ENCODE data around the gene TRPM2.
A peak's percentile ranks its signal among the peaks of the same experiment; 100 is the strongest.

The TRPM2 gene

DNA sequence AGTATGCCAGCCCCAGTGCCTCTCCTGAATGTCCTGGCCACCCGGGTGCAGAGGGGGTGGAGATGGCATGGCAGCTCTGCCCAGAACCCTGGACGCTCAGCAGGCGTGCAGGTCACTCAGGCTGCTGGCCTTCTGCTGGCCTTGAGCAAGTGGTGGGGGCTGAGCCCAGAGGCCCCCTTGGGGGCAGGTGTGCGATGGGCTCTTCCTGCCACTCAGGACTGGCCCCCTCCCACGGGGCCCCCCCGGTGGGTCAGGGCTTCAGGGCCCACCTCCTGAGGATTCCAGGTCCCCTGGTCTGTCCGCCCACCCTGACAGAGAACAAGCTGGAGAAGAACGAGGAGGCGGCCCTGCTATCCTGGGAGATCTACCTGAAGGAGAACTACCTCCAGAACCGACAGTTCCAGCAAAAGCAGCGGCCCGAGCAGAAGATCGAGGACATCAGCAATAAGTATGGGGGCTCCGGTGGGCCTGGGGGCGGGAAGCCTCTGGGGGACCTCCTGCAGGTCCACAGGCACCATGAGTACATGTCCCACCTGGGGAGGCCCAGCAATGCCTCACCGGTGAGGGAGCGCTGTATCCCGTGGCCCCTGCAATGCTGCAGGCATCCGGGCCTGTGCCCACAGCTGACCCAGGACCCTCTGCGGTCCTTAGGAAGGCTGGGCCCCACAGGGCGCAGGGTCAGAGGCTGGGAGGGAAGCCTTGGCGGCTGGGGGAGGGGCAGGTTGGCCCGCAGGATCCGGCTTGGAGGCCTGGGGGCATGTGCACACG, 64.9 kb downstream of the TRPM2 start:
- no peak for DNase-seq

- DNase-seq = no peak
These were observed 65.4 kb downstream of the TRPM2 start for GRCh38 chr21:44418876-44419230.

GRCh38 chr21:44419679-44420078, 66.3 kb downstream of the TRPM2 start:
- no peak for DNase-seq

DNA sequence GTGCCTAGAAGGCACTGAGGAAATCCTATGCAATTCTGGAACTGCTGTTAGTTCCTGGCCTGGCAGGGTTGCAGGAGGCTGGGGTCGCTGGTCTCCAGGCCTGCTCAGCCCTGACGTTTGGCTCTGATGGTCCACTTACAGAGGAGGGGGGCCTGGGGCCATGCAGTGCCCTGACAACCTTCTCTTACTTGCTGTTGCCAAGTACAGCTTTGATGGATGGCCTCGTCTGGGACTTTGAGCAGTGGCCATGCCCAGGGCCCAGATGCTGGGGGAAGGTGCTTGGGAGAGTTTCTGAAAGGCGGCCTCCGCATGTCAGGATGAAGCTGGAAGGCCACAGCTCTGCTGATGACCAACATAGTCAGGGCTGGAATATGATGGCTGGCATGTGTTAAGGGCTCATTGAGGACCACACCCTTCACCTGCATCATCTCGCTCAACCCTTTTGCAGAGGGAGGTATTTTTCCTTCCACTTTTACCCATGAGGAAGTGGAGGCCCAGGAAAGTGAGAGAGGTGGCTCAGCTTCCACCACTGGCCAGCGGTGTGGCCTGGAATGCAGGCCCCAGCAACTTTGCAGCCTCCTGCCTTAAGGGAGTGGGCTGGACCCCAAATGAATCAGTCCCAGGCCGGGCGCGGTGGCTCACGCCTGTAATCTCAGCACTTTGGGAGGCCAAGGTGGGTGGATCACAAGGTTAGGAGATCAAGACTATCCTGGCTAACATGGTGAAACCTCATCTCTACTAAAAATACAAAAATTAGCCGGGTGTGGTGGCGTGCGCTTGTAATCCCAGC, 67.2 kb downstream of the TRPM2 start:
- DNase-seq = no peak

DNA sequence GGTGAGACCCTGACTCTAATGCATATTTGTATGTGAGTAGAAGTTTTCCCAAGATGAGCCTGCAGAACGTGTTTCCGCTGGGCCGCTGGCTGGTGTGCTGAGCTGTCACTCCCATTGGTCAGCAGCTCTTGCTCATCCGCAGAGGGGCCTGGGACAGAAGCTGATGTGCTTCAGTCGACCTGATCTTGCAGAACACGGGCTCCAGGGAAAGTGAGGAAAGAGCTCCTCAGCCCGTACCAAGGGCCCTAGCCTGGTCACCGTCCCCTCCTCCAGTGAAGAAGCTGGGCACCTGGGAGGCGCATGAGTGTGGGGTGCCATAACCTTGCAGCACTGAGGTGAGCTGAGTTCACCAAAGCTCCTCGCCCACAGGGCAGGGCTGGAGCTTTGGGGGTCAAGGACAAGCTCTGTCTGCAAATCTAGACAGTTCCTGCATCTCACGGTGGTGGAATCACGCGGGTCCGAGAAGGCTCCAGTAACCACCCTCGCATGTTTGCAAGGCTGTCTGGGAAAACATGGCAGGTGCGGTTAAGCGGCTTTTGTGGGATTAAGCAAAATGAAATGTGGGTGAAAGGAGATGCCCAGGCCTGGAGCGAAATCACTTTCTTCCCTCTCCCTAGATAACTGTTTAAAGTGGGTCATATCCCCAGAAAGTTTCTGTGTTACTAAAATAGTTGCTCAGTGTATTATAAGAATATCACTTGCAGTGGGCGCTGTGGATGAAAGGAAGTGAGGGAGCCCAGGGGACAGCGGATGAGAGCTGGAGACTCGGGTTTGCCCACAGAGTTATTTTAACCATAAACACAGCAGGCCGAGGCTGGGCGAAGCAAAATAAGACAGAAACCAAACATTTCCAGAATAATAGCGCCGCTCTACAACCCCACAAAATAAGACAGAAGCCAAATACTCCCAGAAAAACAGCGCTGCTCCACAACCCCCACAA, 68.8 kb downstream of the TRPM2 start:
- no peak for DNase-seq

GRCh38 chr21:44423312-44423821, 69.9 kb downstream of the TRPM2 start:
- DNase-seq = no peak

DNA sequence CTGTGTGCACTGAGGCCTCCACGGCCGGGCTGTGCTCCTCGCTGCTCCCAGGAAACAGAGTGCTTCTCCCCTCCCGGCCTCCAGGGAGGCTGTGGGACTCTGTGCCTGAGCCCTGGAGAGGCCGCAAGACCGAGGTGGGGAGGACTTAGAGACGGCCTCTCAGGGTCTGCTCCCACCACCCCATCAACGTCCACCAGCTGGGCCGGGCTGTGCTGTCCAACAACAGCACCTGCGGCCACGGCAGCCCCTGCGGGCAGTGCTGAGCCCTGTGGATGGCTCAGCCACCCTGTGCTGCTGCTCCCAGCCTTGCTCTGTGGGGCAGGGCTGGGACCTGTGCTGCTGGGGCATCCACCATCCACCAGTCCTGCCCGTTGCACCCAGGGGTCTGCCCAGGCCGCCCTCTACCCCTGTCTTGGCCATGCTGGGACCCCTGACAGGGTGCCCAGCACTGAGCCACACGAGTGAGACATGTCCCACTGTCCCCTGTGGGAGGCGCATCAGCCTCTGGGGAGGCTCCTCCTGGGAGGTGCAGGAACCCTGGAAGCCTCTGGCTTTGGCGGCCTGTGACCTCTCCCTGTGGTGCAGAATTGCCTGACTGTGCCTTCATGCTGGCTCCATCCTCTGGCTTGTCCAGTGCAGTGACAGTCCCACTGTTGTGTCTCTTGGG, 70.7 kb downstream of the TRPM2 start:
- DNase-seq = no peak

GRCh38 chr21:44424608-44425306, 71.3 kb downstream of the TRPM2 start:
- DNase-seq = no peak

- DNase-seq = no peak
These were observed 72.0 kb downstream of the TRPM2 start for GRCh38 chr21:44425307-44425894.

DNA sequence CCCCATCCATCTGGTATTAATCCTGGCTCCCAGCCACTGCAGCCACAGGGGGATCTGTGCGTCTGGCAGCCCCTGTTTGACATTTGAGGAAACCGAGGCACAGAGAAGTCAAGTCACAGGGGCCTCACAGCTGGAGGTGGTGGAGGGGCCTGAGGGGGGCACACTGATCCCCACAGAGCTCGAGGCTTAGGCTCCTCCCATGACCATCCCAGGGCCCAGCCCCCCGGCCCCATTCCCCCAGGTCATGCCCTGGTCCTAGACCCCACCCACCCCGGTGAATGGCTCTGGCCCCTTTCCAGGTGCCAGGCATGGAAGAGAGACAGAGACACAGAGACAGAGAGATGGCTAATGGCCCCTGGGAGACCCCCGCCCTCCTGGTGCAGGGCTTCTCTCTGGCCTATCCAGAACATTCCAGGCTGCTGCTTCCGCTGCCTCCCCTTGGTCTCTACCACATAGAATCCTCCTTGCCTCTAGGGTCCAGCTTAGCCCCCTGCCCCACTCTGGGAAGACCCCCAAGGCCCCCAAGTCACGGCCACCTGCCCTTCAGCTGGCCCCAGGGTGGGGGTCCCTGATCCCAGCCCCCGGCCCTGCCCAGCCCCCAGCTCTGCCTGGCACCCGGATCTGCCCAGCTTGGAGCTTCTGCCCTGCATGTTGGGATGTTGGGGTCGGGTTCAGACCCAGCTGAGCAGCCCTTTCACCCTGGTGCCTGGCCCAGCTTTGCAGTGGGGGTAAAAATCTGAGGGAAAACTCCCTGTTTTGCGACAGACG, 72.7 kb downstream of the TRPM2 start:
- no peak for DNase-seq

DNA sequence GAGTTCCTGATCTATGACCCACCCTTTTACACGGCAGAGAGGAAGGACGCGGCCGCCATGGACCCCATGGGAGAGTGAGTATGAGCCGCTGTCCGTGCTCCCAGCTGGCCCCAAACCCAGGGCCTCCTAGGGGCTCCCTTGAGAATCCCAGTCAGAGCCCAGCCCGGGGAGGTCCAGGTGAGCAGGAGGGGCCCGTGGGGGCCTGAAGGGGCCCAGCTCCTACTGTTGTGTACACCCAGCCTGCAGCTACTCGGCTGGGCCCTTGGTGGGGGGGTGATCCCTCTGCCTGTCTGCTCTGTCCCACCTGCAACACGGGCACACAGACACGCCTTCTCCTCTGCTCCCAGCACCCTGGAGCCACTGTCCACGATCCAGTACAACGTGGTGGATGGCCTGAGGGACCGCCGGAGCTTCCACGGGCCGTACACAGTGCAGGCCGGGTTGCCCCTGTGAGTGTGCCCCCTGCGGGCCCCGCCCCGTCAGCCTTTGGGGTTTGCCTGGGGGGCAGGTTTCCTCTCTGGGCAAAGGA, 73.3 kb downstream of the TRPM2 start:
- DNase-seq = no peak

- DNase-seq = peak; percentile 96
These were observed 74.1 kb downstream of the TRPM2 start for GRCh38 chr21:44427241-44428120.

DNA sequence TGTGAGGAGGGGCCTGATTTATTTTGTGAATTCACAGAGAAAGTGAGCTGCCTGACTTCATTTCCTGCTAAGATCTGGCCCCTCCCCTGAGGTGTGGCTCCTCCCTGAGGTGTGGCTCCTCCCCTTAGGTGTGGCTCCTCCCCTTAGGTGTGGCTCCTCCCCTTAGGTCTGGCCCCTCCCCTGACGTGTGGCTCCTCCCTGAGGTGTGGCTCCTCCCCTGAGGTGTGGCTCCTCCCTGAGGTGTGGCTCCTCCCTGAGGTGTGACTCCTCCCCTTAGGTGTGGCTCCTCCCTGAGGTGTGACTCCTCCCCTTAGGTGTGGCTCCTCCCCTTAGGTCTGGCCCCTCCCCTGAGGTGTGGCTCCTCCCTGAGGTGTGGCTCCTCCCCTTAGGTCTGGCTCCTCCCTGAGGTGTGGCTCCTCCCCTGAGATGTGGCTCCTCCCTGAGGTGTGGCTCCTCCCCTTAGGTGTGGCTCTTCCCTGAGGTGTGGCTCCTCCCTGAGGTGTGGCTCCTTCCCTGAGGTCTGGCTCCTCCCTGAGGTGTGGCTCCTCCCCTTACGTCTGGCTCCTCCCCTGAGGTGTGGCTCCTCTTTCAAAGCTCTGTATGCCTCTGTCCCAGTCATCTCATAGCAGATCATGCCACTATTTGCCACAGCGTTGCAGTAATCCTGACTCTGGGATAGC, 75.0 kb downstream of the TRPM2 start:
- peak; percentile 84 for DNase-seq

- DNase-seq = peak; percentile 13
These were observed 76.5 kb downstream of the TRPM2 start for GRCh38 chr21:44429894-44430293.

- DNase-seq = no peak
These were observed 77.9 kb downstream of the TRPM2 start for GRCh38 chr21:44431300-44431699.

DNA sequence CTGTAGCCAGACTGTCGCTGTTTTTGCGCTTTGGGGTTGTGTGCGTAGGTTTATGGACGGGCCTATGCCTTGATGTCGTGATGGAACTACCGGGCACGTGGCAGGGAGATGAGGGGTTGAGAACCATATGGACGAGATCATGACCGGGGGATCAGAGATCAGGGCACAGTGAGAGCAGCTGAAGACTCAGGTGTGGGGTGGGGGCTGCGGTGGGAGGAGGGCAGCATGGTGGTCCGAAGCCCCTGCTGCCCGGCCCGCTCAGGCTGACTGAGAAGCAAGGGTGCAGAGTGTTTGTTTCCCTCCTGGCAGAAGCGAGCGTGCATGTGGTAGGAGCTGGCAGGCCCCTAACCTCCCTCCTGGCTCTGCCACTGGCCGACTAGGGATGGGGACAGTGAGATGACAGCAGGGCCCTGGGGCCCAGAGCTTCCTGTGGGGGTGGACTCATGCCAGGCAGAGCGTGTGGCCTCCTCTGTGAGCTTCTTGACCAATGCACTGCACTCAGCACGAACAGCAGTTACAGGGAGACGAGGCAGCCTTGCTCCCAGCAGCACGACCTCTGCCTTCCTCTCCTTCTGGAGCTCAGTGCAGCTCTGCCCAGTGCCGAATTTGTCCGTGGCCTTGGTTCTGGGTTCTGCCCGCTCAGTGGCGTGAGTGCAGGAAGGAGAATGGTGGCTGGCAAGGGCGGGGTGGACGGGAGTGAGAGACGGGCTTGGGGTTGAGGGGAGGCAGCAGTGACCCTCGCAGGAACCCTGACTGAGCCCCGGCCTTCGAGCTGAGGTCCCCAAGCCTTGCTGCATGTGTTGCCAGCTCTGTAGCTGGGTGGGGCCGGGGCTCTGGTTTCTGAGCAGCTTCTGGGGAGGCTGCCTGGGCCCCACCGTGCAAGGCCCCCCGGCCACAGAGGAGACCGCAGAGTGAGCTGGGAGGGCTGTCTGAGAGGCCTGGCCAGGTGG, 79.7 kb downstream of the TRPM2 start:
- DNase-seq = no peak

GRCh38 chr21:44433791-44434567, 80.6 kb downstream of the TRPM2 start:
- no peak for DNase-seq

All from DMS53 (cell line).